HEK293 (cell line): Measurements from ENCODE around the gene C1QBP.

Experiments
- GLI4 ChIP-seq: fragments of 450-650 bp; formaldehyde crosslinking; IDR thresholded peaks from 2 replicates; pipeline ENCODE4 v1.5.1; 2016; ENCODE audit warnings: missing biosample characterization, missing genetic modification characterization
- SCRT1 ChIP-seq: fragments of 450-650 bp; formaldehyde crosslinking; IDR thresholded peaks from 2 replicates; pipeline ENCODE4 v1.5.1; 2016; ENCODE audit warnings: missing biosample characterization, missing genetic modification characterization, borderline replicate concordance
- TRIM28 ChIP-seq: IDR thresholded peaks from 2 replicates; pipeline ENCODE4 v1.6.1; 2011; ENCODE audit warnings: low read length, control low read depth, borderline replicate concordance
- ZFHX2 ChIP-seq: fragments of 450-650 bp; formaldehyde crosslinking; conservative IDR thresholded peaks from 2 replicates; pipeline ENCODE4 v1.5.1; 2016; ENCODE audit warnings: missing biosample characterization, missing genetic modification characterization
- ZFP37 ChIP-seq: fragments of 450-650 bp; formaldehyde crosslinking; IDR thresholded peaks from 2 replicates; pipeline ENCODE4 v1.5.1; 2016; ENCODE audit warnings: missing biosample characterization, missing genetic modification characterization
- ZNF121 ChIP-seq: fragments of 450-650 bp; formaldehyde crosslinking; IDR thresholded peaks from 2 replicates; pipeline ENCODE4 v1.5.1; 2016; ENCODE audit warnings: missing biosample characterization, missing genetic modification characterization
- ZNF157 ChIP-seq: fragments of 450-650 bp; formaldehyde crosslinking; IDR thresholded peaks from 2 replicates; pipeline ENCODE4 v1.5.1; 2016; ENCODE audit warnings: missing biosample characterization, missing genetic modification characterization
- ZNF169 ChIP-seq: fragments of 450-650 bp; formaldehyde crosslinking; IDR thresholded peaks from 2 replicates; pipeline ENCODE4 v1.5.1; 2016; ENCODE audit warnings: missing biosample characterization, missing genetic modification characterization
- ZNF202 ChIP-seq: fragments of 450-650 bp; formaldehyde crosslinking; IDR thresholded peaks from 2 replicates; pipeline ENCODE4 v1.5.1; 2016; ENCODE audit warnings: missing biosample characterization, missing genetic modification characterization, borderline replicate concordance
- ZNF473 ChIP-seq: fragments of 450-650 bp; formaldehyde crosslinking; IDR thresholded peaks from 2 replicates; pipeline ENCODE4 v1.5.1; 2017; ENCODE audit warnings: missing biosample characterization, missing genetic modification characterization
- ZNF530 ChIP-seq: fragments of 450-650 bp; formaldehyde crosslinking; IDR thresholded peaks from 2 replicates; pipeline ENCODE4 v1.5.1; 2016; ENCODE audit warnings: low read depth, missing biosample characterization, missing genetic modification characterization
- ZNF664 ChIP-seq: fragments of 450-650 bp; formaldehyde crosslinking; IDR thresholded peaks from 2 replicates; pipeline ENCODE4 v1.5.1; 2016; ENCODE audit warnings: missing biosample characterization, missing genetic modification characterization
- ZSCAN30 ChIP-seq: fragments of 450-650 bp; IDR thresholded peaks from 2 replicates; pipeline ENCODE4 v1.5.1; 2018; ENCODE audit warnings: missing biosample characterization, mild to moderate bottlenecking, missing genetic modification characterization, moderate library complexity
- TF ChIP-seq, protein P1 (sequence below): sonication (generic); formaldehyde crosslinking; IDR thresholded peaks from 2 replicates; pipeline ENCODE4 v1.8.1; 2022; ENCODE audit warnings: mild to moderate bottlenecking, moderate library complexity, missing genetic modification reagents

Gene C1QBP

DNA sequence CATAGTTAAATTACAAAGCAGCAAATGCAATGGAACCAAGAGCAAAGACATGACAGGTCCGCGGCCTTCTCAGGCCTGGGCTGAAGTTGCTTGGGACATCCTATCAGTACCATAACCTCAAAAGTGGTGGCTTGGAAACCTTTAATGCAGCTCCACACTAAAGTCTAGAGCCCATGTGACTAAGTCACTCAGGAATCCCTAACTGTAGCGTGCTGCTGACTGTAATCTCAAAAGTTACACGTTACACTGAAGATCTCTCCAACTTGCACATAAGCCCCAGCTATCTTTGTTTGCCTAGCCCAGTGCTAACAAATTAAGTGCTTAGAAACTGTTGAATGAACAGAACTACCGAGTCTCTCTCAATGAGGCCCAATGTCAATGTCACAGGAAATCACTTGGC is 47.3 kb downstream of the C1QBP start (continued):
- TF ChIP-seq ZNF530 (tag by site-specific recombination): no peak
- no peak for TF ChIP-seq ZNF121 (tag by site-specific recombination)
- no peak for TF ChIP-seq ZFP37 (tag by site-specific recombination)
- TF ChIP-seq TRIM28: no peak
- no peak for TF ChIP-seq ZNF202 (tag by site-specific recombination)
- no peak for TF ChIP-seq ZSCAN30
- no peak for TF ChIP-seq ZFHX2 (tag by site-specific recombination)
- TF ChIP-seq ZNF664 (tag by site-specific recombination): no peak
- TF ChIP-seq, protein P1, sequence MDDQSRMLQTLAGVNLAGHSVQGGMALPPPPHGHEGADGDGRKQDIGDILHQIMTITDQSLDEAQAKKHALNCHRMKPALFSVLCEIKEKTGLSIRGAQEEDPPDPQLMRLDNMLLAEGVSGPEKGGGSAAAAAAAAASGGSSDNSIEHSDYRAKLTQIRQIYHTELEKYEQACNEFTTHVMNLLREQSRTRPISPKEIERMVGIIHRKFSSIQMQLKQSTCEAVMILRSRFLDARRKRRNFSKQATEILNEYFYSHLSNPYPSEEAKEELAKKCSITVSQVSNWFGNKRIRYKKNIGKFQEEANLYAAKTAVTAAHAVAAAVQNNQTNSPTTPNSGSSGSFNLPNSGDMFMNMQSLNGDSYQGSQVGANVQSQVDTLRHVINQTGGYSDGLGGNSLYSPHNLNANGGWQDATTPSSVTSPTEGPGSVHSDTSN: no peak
- TF ChIP-seq ZNF473 (tag by site-specific recombination): no peak
- TF ChIP-seq GLI4 (tag by site-specific recombination): no peak
- no peak for TF ChIP-seq ZNF169 (tag by site-specific recombination)
- TF ChIP-seq SCRT1 (tag by site-specific recombination): no peak
- TF ChIP-seq ZNF157: no peak
